Dedifferentiated amniotic fluid mesenchymal stem cell (primary cell): Measurements from ENCODE around the gene DMRT1.
"Not testable (repeated sequence)": the region's sequence is repeated elsewhere in the genome, so short reads cannot be mapped to it uniquely, and the experiment has no call there.

Experiments
- DNase-seq: peaks from one replicate; pipeline ENCODE4 v3.0.0-alpha.2; 2016; ENCODE audit errors: extremely low spot score

DMRT1 gene

GRCh38 chr9:859251-859650 lies 17.8 kb downstream of the DMRT1 start:
- DNase-seq: no peak

GRCh38 chr9:860706-861105 lies 19.2 kb downstream of the DMRT1 start:
- no peak for DNase-seq

- DNase-seq: not testable (repeated sequence)
Observed at GRCh38 chr9:861525-861924, 20.0 kb downstream of the DMRT1 start.

- DNase-seq: no peak
Observed at GRCh38 chr9:875119-875962, 33.8 kb downstream of the DMRT1 start.

GRCh38 chr9:876425-876824 lies 34.9 kb downstream of the DMRT1 start:
- no peak for DNase-seq

GRCh38 chr9:878239-878638 lies 36.7 kb downstream of the DMRT1 start:
- DNase-seq: no peak

GRCh38 chr9:880725-881124 lies 39.2 kb downstream of the DMRT1 start:
- no peak for DNase-seq

GRCh38 chr9:882416-882924 lies 41.0 kb downstream of the DMRT1 start:
- DNase-seq: no peak

- no peak for DNase-seq
Observed at GRCh38 chr9:883011-883410, 41.5 kb downstream of the DMRT1 start.

GRCh38 chr9:886886-887285 lies 45.4 kb downstream of the DMRT1 start:
- no peak for DNase-seq

- DNase-seq: no peak
Observed at GRCh38 chr9:892123-892522, 50.6 kb downstream of the DMRT1 start.

GRCh38 chr9:893115-893514 lies 51.6 kb downstream of the DMRT1 start:
- DNase-seq: no peak

GRCh38 chr9:893843-894420 lies 52.4 kb downstream of the DMRT1 start:
- DNase-seq: no peak

GRCh38 chr9:899440-900184 lies 58.1 kb downstream of the DMRT1 start:
- no peak for DNase-seq

- DNase-seq: no peak
Observed at GRCh38 chr9:903886-904285, 62.4 kb downstream of the DMRT1 start.

- no peak for DNase-seq
Observed at GRCh38 chr9:905906-906305, 64.4 kb downstream of the DMRT1 start.

GRCh38 chr9:908536-909205 lies 67.2 kb downstream of the DMRT1 start:
- DNase-seq: no peak

GRCh38 chr9:911005-911404 lies 69.5 kb downstream of the DMRT1 start:
- DNase-seq: no peak

- DNase-seq: no peak
Observed at GRCh38 chr9:912776-913175, 71.3 kb downstream of the DMRT1 start.

GRCh38 chr9:913526-913925 lies 72.0 kb downstream of the DMRT1 start:
- not testable (repeated sequence) for DNase-seq

- no peak for DNase-seq
Observed at GRCh38 chr9:917730-918129, 76.2 kb downstream of the DMRT1 start.

- no peak for DNase-seq
Observed at GRCh38 chr9:920927-921326, 79.4 kb downstream of the DMRT1 start.
